Brain pericyte (primary cell): ENCODE measurements around the gene WIPF2.
A peak's percentile ranks its signal among the peaks of the same experiment; 100 is the strongest.
"Not testable (repeated sequence)": the region's sequence is repeated elsewhere in the genome, so short reads cannot be mapped to it uniquely, and the experiment has no call there.

ENCODE experiments used
- DNase-seq: peaks from one replicate; pipeline ENCODE4 v3.0.0-alpha.2; 2012; ENCODE audit warnings: low read depth, low spot score

The WIPF2 gene

GRCh38 chr17:40297511-40297910 is 78.4 kb downstream of the WIPF2 start:
- DNase-seq: no peak

- DNase-seq: no peak
These were observed 79.6 kb downstream of the WIPF2 start for GRCh38 chr17:40298726-40299125.

GRCh38 chr17:40299159-40299757 is 80.2 kb downstream of the WIPF2 start:
- not testable (repeated sequence) for DNase-seq

DNA sequence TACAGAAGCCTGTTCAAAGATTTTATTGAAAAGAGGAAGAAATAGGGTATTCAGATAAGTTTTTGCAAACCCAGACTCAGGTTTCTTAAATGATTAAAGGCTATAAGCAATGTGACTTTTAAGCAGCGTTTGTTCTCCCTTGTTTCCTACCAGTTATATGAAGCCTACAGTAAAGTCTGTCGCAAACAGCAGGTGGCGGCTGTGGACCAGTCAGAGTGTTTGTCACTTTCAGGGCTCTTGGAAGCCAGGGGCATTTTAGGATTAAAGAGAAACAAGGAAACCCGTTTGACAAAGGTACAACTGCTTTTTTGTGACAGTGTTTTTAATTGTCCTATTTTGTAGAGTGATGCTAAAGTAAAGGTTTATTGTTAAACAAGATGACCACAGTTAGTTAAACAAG is 82.2 kb downstream of the WIPF2 start:
- no peak for DNase-seq

DNA sequence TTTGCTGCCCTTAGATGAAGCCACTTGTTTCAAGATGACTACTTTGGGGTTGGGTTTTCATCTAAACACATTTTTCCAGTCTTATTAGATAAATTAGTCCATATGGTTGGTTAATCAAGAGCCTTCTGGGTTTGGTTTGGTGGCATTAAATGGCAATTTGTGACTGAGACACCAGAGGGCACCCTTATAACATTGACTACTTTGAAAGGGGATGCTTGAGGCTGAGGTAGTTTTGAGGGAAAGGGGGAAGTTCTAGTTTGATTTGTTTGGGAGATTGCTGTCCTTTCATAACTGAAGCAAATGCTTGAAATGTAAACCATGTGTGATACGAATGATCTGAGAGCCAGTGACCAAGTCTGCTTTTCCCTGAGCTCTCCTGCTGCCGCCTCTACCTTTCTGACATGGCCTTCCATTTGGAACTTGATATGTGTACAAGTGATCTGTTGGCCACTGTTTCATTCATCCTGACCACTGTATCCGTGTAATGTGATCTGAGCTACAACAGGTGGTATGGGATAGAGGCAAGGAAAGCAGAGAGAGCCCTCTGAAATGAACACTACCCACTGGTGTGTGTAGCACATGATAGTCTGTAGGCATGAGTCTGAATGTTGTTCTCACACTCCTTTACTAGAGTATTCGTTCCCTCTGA is 84.0 kb downstream of the WIPF2 start:
- no peak for DNase-seq

DNA sequence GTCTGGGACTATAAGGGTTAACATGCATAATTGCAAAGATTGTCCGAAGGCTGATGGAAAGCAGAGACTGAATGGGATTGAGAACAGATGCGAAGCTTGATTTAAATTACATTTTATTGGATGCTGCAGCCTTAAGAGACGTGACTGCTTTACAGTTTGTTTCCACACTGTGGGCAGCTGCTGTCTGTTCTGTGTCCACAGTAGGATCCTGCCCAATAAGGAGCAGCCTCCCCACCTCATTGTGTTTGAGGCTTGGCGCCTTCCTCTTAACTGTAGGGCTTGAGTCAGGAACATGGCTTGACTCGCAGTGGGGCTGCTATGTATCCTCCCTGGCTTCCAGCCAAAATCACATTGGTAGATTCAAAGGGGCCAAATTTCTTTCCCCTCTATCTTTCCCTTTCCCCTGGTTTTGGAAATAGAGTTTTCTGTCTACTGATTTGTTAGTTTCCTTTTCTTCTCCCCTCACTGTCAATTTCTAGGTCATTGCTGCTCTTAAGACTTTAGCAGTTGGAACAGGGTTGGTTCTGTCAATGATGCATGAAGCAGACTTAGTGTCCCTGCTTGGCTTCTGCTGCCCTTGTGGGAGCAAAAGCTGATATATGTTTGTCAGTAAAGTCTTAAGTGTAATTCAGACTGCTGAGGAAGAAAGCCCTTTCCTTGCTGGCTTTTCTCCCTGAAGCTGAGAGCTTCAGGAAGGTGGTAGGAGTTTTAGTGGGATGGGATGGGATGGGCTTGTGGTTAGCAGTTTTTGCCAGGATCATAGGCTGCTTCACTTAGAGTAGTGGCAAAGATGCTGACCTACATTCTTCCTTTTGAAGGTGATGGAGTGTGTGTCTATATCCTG is 84.8 kb downstream of the WIPF2 start:
- no peak for DNase-seq

DNA sequence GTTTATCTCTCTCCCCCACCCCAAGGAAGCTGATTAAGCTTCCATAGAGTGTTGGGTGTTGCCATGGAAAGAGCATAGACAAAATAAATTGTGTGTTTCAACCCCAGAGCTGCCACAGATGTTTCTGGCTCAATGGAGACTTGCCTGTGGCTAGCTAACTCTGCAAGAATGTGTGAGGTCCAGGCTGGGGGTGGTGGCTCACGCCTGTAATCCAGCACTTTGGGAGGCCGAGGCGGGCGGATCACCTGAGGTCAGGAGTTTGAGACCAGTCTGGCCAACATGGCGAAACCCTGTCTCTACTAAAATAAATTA is 85.4 kb downstream of the WIPF2 start:
- not testable (repeated sequence) for DNase-seq

- DNase-seq: not testable (repeated sequence)
These were observed 85.8 kb downstream of the WIPF2 start for GRCh38 chr17:40304866-40305265.

DNA sequence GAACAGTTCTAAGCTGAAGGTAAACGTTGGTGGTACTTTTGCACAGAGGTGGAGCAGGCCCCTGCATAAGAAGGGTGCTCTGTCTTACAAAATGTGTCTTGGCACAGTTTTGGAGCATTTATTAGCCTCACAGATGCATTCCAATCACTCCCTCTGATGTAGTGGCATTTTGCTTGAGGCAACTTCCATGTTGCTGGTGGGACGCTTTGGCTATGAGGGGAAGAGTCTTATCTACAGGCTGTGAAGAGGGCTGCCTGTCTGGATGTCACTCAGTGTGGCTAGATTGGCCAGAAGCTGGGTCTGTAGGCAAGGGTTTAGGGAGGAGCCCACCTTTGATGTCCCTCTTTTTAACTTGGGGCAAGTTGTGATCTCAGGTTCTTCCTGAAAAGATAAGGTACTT is 87.3 kb downstream of the WIPF2 start:
- DNase-seq: no peak

DNA sequence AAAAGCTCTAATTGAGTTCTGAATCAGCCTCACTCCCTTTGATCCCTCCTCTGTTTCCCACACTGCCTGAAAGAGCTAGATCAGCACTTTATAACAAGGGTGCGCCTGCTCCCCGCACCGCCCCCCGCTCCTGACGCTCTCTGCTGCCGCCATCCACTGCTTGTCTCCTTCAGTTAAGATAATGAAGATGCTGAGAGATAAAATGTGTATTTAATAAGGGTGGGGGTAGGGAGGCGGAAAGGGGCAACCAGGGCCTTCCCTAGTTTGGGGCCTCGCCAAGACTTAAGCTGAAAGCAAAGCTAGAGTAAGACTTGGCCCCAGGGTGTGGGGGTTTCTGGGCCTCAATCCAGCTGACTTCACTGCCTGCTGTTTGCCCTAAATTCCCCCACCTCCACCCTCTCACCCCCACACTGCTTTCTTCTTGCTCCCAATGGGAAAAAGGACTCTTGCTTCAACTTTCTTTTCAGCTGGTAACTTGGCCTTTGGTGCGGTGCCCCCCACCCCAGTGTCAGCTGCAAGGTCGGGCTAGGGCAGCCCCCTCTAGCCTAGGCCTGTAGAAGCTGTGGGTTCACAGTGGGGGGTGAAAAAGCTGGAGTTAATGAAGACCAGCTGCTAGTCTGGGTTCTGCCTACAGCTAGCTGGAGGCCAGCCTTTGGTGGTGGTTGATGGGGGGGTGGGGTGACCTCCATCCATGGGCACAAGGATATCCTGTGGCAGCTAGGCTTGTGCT is 88.1 kb downstream of the WIPF2 start:
- peak; percentile 88 for DNase-seq

GRCh38 chr17:40307740-40308239 is 88.7 kb downstream of the WIPF2 start:
- no peak for DNase-seq

DNA sequence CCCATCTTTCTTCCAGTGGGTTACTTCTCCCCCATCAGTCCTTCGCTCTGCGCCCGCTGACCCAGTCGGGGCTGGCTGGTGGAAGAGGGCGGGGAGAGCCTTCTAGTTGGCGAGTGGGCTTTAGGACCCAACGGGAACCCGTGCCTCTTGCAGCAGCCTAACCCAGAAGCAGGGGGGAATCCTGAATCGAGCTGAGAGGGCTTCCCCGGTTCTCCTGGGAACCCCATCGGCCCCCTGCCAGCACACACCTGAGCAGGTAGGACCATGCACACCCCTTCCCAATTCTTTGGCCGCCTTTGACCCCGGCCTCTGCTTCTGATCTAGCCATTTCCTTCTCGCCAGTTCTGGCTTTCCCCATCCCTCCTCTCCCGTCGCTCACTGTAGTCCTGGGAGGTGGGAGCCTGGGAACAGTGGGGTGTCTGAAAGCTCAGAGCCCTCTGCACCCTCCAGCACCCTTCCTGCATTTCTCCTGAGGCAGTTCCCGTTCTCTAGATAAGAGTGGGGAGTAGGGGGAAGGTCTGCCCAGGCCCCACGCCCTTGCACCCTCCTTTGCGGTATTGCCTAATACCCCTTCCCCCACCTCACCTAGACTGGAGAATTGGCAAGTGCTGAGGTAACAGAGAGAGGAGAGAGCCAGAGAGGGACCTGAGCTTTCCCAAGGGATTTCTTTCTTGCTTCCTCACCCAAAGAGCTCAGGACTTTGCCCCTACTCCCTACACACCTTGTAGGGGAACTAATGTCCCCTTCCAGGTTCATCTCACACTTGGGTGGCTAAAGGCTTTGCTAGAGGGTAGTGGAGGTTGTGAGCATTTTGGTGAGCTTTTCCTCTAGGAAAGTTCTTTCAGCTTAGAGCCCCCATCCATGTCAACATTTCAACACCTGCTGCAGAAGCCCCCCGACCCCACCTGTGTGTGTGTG is 90.2 kb downstream of the WIPF2 start, which contains the start of gene RARA:
Gene RARA (plus strand): TSS at position 150 of the 918 bp plus-strand sequence. CDS start 22,039 bp downstream, outside the sequence.
- no peak for DNase-seq

- DNase-seq: no peak
These were observed 90.9 kb downstream of the WIPF2 start for GRCh38 chr17:40309949-40310510.

DNA sequence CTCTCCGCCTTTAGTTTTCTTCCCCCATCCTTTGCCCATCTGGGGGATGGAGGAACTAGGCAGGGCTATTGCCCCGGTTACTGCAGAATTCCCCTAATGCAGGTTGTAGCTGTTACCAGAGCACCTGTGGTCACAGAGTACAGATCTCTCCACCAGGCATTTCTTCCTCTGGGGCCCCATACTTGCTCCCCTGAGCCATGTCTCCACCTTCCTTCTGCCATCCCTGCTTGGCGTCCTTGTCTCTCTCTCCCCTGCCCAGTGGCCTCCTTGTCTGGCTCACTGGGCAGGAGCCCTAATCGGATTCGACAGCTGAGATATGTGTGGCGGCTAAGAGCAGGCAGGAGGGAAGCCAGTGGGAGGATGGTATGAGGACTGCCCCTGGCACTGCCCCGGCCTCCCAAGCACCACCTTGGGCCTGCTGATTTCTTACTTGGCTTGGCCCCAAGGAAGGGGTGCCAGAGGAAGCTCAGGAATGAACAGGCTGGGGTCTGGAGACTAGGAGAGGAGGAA is 91.8 kb downstream of the WIPF2 start:
- DNase-seq: no peak

DNA sequence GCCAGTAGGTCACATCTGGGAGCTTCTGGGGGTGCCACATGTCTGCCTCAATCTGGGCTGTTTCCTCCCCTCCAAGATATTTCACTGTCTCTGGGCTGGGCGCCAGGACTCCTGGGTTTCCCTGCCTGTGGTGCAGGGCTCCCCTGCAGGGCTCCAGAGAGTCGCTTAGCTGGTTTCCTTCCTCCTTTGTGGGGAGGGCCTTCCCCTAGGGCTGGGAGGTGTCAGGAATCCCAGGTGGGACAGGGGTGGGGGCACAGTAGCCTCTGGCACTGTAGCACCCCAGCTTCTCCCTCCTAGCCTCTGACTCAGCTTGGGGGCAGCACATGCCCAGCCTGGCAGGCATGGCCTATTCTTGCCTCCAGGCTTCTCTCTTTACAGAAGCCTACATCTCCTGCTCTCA is 92.5 kb downstream of the WIPF2 start:
- DNase-seq: no peak

- no peak for DNase-seq
These were observed 93.1 kb downstream of the WIPF2 start for GRCh38 chr17:40312131-40312731.

DNA sequence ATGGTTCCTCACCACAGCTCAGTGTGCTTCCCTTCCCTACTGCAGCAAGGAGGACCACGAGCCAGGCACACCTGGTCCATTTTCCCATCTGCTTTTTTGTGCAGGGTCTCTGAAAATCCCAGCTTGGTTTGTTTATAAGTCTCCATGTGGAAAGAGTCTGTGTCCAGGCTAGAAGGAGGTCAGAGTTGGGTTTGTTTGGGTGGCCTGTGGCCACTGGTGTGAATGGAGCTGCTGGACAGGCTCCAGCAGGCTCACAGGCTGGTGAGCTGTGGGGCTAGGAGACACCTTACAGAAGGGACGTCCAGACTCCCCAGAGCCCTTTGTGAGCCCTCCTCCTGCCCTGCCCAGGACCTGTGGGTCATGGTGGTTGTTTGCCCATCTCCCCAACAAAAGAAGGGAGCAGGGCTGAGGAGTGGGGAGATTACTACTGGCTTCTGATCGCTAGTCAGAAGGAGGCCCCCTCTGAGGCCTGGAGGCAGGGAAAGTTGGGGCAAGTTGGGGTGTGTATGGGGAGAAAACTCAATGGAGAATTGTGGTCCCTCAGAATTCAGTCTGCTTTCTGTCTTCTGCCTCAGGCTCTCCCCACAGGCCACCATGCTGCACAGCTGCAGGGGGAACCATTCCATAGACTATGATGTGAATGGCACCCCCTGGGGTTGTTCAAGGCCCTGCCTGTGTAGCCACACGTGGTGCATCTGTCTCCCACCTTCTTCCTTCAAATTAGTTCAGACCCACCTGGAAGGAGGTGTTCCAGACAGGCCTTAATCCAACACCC is 94.0 kb downstream of the WIPF2 start:
- DNase-seq: no peak

- no peak for DNase-seq
These were observed 94.8 kb downstream of the WIPF2 start for GRCh38 chr17:40313668-40314583.
